Measurements from ENCODE around the gene TMEFF1.

DNA sequence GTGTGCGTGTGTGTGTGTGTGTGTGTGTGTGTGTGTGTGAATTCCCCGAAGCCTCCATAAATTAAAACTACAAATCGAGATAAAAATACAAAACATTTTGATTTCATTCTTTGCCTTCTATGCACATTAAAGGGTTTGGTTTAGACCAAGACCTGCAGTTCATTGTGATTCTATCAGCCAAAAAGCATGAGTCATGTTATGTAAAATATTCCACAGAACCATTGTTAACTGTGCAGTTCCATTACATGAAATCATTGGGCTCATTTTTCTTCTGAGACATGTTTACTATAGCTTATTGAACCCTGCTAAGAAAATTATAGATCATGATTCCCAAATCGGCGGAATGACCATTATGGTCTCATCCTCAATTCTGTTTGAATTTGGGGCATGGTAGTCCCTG is 116.6 kb downstream of the TMEFF1 start:
- no peak for TF ChIP-seq POLR2AphosphoS5 (IDR thresholded peaks at IDR 0.05)
- no peak for TF ChIP-seq POLR2A (IDR thresholded peaks at IDR 0.05)

Measured in prostate gland (tissue), 1 donor.